A549 (cell line): ENCODE measurements around the gene PAXIP1. TPM values are rescaled to one million over a fixed set of nuclear protein-coding genes. Genes with fewer than 3 reads are reported as not detected.

ENCODE experiments used
- ATAC-seq, 2 experiments: fragments of 200-7000 bp in 1 of 2; fragments of >200 bp in 1 of 2; cut with Nextera tagmentation in 1 of 2; cut with Tn5 transposase in 1 of 2; 3 replicates each; pipeline versions ENCODE4 v1.8.0 to v1.9.1; 2018 to 2020; ENCODE audit warnings: mild to moderate bottlenecking in 1 of 2, moderate library complexity in 1 of 2
- CTCF ChIA-PET: fragments of 300-600 bp; sonication (Branson Sonifier 250); formaldehyde crosslinking; extraction: SDS; loops from one replicate; lab custom pipeline; 2021; ENCODE audit warnings: antibody characterized with exemption, inconsistent platforms; lab: Yijun Ruan, JAX
- POLR2A ChIA-PET: fragments of 350-600 bp; formaldehyde crosslinking; extraction: SDS; loops from one replicate; lab custom pipeline; 2021; ENCODE audit warnings: antibody characterized with exemption, inconsistent platforms; lab: Yijun Ruan, JAX
- DNase-seq, 2 experiments: peaks; one replicate each; pipeline versions ENCODE4 v3.0.0 to v3.0.0-alpha.2; 2011 to 2016; ENCODE audit warnings: low read depth in 1 of 2, low spot score in 1 of 2
- FAIRE-seq: peaks from 2 replicates; lab custom pipeline; 2011; peaks lifted over from hg19 to GRCh38; lab: Jason Lieb, UNC
- H3K27ac ChIP-seq, 2 experiments: fragments of >200 bp; sonication (Bioruptor Twin); formaldehyde crosslinking; 3 replicates each; pipeline ENCODE4 v1.5.1; 2016 to 2017
- H3K4me1 ChIP-seq: fragments of >200 bp; sonication (Bioruptor Twin); formaldehyde crosslinking; 3 replicates; pipeline ENCODE4 v1.6.1; 2016
- H3K4me2 ChIP-seq: fragments of >200 bp; sonication (Bioruptor Twin); formaldehyde crosslinking; 3 replicates; pipeline ENCODE4 v1.6.1; 2016
- H3K4me3 ChIP-seq: fragments of >200 bp; sonication (Bioruptor Twin); formaldehyde crosslinking; 3 replicates; pipeline ENCODE4 v1.5.1; 2016
- H3K9me3 ChIP-seq: fragments of >200 bp; sonication (Bioruptor Twin); formaldehyde crosslinking; 3 replicates; pipeline ENCODE4 v1.6.1; 2016
- ATOH8 ChIP-seq: fragments of 250-450 bp; sonication (Bioruptor Pico); IDR thresholded peaks from 2 replicates; pipeline ENCODE4 v1.5.0; 2020; ENCODE audit warnings: low read depth, mild to moderate bottlenecking, moderate library complexity
- BHLHE40 ChIP-seq: IDR thresholded peaks from 2 replicates; pipeline ENCODE4 v1.6.1; 2012; ENCODE audit warnings: low read depth, low read length, inconsistent platforms
- CBX8 ChIP-seq: fragments of 200-600 bp; sonication (generic); IDR thresholded peaks from 2 replicates; pipeline ENCODE4 v1.6.1; 2016
- EHF ChIP-seq: fragments of 250-450 bp; sonication (Bioruptor Pico); IDR thresholded peaks from 2 replicates; pipeline ENCODE4 v1.5.0; 2020; ENCODE audit warnings: mild to moderate bottlenecking
- EHMT2 ChIP-seq: fragments of 200-600 bp; sonication (generic); IDR thresholded peaks from 2 replicates; pipeline ENCODE4 v1.6.1; 2016; ENCODE audit warnings: antibody characterized with exemption, low read depth, mild to moderate bottlenecking, moderate library complexity
- ESRRA ChIP-seq: fragments of 150-350 bp; IDR thresholded peaks from 2 replicates; pipeline ENCODE4 v1.6.1; 2014; ENCODE audit warnings: mild to moderate bottlenecking, low read length, borderline replicate concordance
- FOSB ChIP-seq: fragments of 250-450 bp; sonication (Bioruptor Pico); IDR thresholded peaks from 2 replicates; pipeline ENCODE4 v1.5.0; 2020; ENCODE audit warnings: mild to moderate bottlenecking, moderate library complexity
- FOSL2 ChIP-seq, 2 experiments: fragments of 450-650 bp in 1 of 2; fragments of >200 bp in 1 of 2; sonication (Bioruptor Twin) in 1 of 2; formaldehyde crosslinking; IDR thresholded peaks; 2 replicates each; pipeline versions ENCODE4 v1.5.0 to v1.6.1; 2016 to 2020; ENCODE audit warnings: mild to moderate bottlenecking in 1 of 2, moderate library complexity in 1 of 2
- GATA3 ChIP-seq: IDR thresholded peaks from 2 replicates; pipeline ENCODE4 v1.6.1; 2012; ENCODE audit warnings: borderline replicate concordance
- HDAC2 ChIP-seq: fragments of 200-600 bp; sonication (generic); IDR thresholded peaks from 2 replicates; pipeline ENCODE4 v1.6.1; 2016
- HEYL ChIP-seq: fragments of 250-450 bp; sonication (Bioruptor Pico); IDR thresholded peaks from 2 replicates; pipeline ENCODE4 v1.8.0; 2021; ENCODE audit warnings: mild to moderate bottlenecking, moderate library complexity
- KDM5A ChIP-seq: fragments of 200-600 bp; sonication (generic); IDR thresholded peaks from 2 replicates; pipeline ENCODE4 v1.6.1; 2016; ENCODE audit warnings: antibody characterized with exemption, mild to moderate bottlenecking
- MYC ChIP-seq: IDR thresholded peaks from 2 replicates; pipeline ENCODE4 v1.6.1; 2012; ENCODE audit warnings: mild to moderate bottlenecking, inconsistent platforms, low read length, improper control_type of control experiment, borderline replicate concordance
- NFE2L2 ChIP-seq: fragments of 150-350 bp; conservative IDR thresholded peaks from 2 replicates; pipeline ENCODE4 v1.6.1; 2014; ENCODE audit warnings: low read length
- NPAS2 ChIP-seq: fragments of 250-450 bp; sonication (Bioruptor Pico); IDR thresholded peaks from 2 replicates; pipeline ENCODE4 v1.8.0; 2022; ENCODE audit warnings: mild to moderate bottlenecking, moderate library complexity, borderline replicate concordance
- NR3C1 ChIP-seq: fragments of >200 bp; sonication (Bioruptor Twin); formaldehyde crosslinking; IDR thresholded peaks from 3 replicates; pipeline ENCODE4 v1.6.1; 2017
- PBX3 ChIP-seq: IDR thresholded peaks from 2 replicates; pipeline ENCODE4 v1.6.1; 2012
- RAD21 ChIP-seq, 2 experiments: fragments of >200 bp in 1 of 2; sonication (Bioruptor Twin) in 1 of 2; formaldehyde crosslinking in 1 of 2; IDR thresholded peaks in 1 of 2; conservative IDR thresholded peaks in 1 of 2; 2 replicates in 1 of 2; 3 replicates in 1 of 2; pipeline ENCODE4 v1.6.1; 2012 to 2018; ENCODE audit warnings: inconsistent platforms in 1 of 2
- RCOR1 ChIP-seq: fragments of 150-350 bp; IDR thresholded peaks from 2 replicates; pipeline ENCODE4 v1.6.1; 2014; ENCODE audit warnings: antibody characterized with exemption, low read length, low read depth
- SREBF2 ChIP-seq: fragments of 450-650 bp; IDR thresholded peaks from 2 replicates; pipeline ENCODE4 v1.6.1; 2014; ENCODE audit warnings: mild to moderate bottlenecking, moderate library complexity
- TP53 ChIP-seq: fragments of 250-450 bp; sonication (Bioruptor Pico); IDR thresholded peaks from 2 replicates; pipeline ENCODE4 v1.5.0; 2021; ENCODE audit warnings: mild to moderate bottlenecking, moderate library complexity
- USF2 ChIP-seq: fragments of 450-650 bp; IDR thresholded peaks from 2 replicates; pipeline ENCODE4 v1.6.1; 2014; ENCODE audit warnings: antibody characterized with exemption
- ZNF302 ChIP-seq: fragments of 250-450 bp; sonication (Bioruptor Pico); IDR thresholded peaks from 2 replicates; pipeline ENCODE4 v1.9.0; 2021; ENCODE audit warnings: inconsistent platforms, mild to moderate bottlenecking, moderate library complexity
- WGBS: methylation state at CpG from one replicate; pipeline ENCODE4 v1.1.6; 2017; ENCODE audit errors: missing lambda C conversion rate; 5-methylcytosine and 5-hydroxymethylcytosine counted together
- polyA plus RNA-seq, 4 experiments: library from polyadenylated mRNA; depleted of rRNA in 3 of 4; stranded (reverse); fragments of >200 nt; fragmentation: RNase III in 1 of 4; extraction: RNeasy Plus Mini Kit Qiagen cat#74134 plus additional on column Dnase treatment in 1 of 4; gene quantifications; 2 replicates in 3 of 4; 3 replicates in 1 of 4; pipeline ENCODE4 v1.2.3, GENCODE V29; 2011 to 2017

Gene PAXIP1
- polyA plus RNA-seq, 2 of the 4 experiments (the other 2 are of a cell fraction), result 15.3 to 15.7 TPM

- POLR2A ChIA-PET, result no interaction called here
Measured at GRCh38 chr7:154911862-154912455, 91.0 kb downstream of the PAXIP1 start.

GRCh38 chr7:154911411-154911810 lies 91.5 kb downstream of the PAXIP1 start:
- H3K4me1 ChIP-seq, result no peaks in the 10 kb centered on the region
- no peak overlapping the region for H3K4me3 ChIP-seq
- ATAC-seq (no peak), DNase-seq (no peak)
- ChIA-PET POLR2A (no interaction called here), CTCF (interaction anchor here (0.6 to 5.3 kb wide), 7 partner anchors 7 to 446 kb away, joined by 3 to 37 read pairs (median 5); no protein-coding TSS in a partner anchor)
- H3K9me3 ChIP-seq, result peaks cover 9% of the 10 kb centered on the region; the same call in 2 of the 3 replicates
- H3K27ac ChIP-seq, result no peak overlapping the region
- 18% methylated on average over 1 of the region's 2 CpGs for WGBS
- no peak overlapping the region for H3K4me2 ChIP-seq
- TF ChIP-seq FOSB, result no peak
- TF ChIP-seq, all 56 proteins: peak for 0
- FAIRE-seq, result no peak

More at GRCh38 chr7:154911862-154912455, 91.0 kb downstream of the PAXIP1 start:
- H3K4me1 ChIP-seq, result no peaks in the 10 kb centered on the region
- DNase-seq (no peak), FAIRE-seq (no peak), ATAC-seq (no peak)
- peaks cover 9% of the 10 kb centered on the region; the same call in 2 of the 3 replicates for H3K9me3 ChIP-seq
- no peak overlapping the region for H3K27ac ChIP-seq
- TF ChIP-seq BHLHE40 (no peak), SREBF2 (no peak), NFE2L2 (no peak), PBX3 (no peak), ZNF302 (CRISPR knock-in tag) (no peak), NR3C1 (no peak), ESRRA (no peak), HDAC2 (no peak), RAD21 (conservative IDR thresholded peaks at IDR 0.05 in 1 of 2, IDR thresholded peaks at IDR 0.05 in 1 of 2) (no peak), KDM5A (no peak), TP53 (CRISPR knock-in tag) (no peak), EHF (CRISPR knock-in tag) (no peak), GATA3 (no peak), USF2 (no peak), NPAS2 (CRISPR knock-in tag) (no peak), RCOR1 (no peak), ATOH8 (CRISPR knock-in tag) (no peak), MYC (no peak), HEYL (no peak)
- WGBS, result 23% methylated on average over 6 of the region's 6 CpGs
- no peak overlapping the region for H3K4me2 ChIP-seq
- CTCF ChIA-PET, result interaction anchor here (0.6 to 5.3 kb wide), 11 partner anchors 8 to 879 kb away, joined by 3 to 49 read pairs (median 5); no protein-coding TSS in a partner anchor
- H3K4me3 ChIP-seq, result no peak overlapping the region

GRCh38 chr7:154910977-154911376 lies 91.9 kb downstream of the PAXIP1 start:
- no peak for TF ChIP-seq USF2
- no peak for TF ChIP-seq GATA3
- no peak for TF ChIP-seq EHMT2
- TF ChIP-seq FOSL2 (IDR thresholded peaks at IDR 0.05), result no peak
- no peak for TF ChIP-seq FOSL2 (CRISPR knock-in tag; IDR thresholded peaks at IDR 0.05)
- no peak for TF ChIP-seq CBX8
- TF ChIP-seq, all 56 proteins: peak for 0
- 61% methylated on average over 2 of the region's 4 CpGs for WGBS
- H3K4me1 ChIP-seq, result no peaks in the 10 kb centered on the region
- ChIA-PET CTCF (interaction anchor here (0.8 to 5.3 kb wide), 5 partner anchors 12 to 446 kb away, joined by 3 to 37 read pairs (median 4); no protein-coding TSS in a partner anchor), POLR2A (no interaction called here)
- FAIRE-seq (no peak), ATAC-seq (no peak), DNase-seq (no peak)
- H3K27ac ChIP-seq, result no peak overlapping the region
- peaks cover 9% of the 10 kb centered on the region; the same call in 2 of the 3 replicates for H3K9me3 ChIP-seq
- H3K4me2 ChIP-seq, result no peak overlapping the region
- H3K4me3 ChIP-seq, result no peak overlapping the region
